HG02678 (cell line): Measurements from ENCODE around the gene FAM156B.
A peak's percentile ranks its signal among the peaks of the same experiment; 100 is the strongest.
"Not testable (repeated sequence)": the region's sequence is repeated elsewhere in the genome, so short reads cannot be mapped to it uniquely, and the experiment has no call there.

Source experiments
- ATAC-seq: cut with Tn5 transposase; IDR thresholded peaks from one replicate; pipeline ENCODE4 v1.9.1; 2021; ENCODE audit warnings: mild to moderate bottlenecking, moderate library complexity; ENCODE audit not compliant: unreplicated experiment

The FAM156B gene

GRCh38 chrX:52896855-52897709 lies at the start of gene FAM156B:
FAM156B (plus strand) TSS chrX:52897330; CDS start chrX:52907226, 9,896 bp downstream.
- ATAC-seq = peak; percentile 91

- ATAC-seq = no peak
Observed at GRCh38 chrX:52852110-52852860, 44.8 kb upstream of the FAM156B start.

- ATAC-seq = not testable (repeated sequence)
Observed at GRCh38 chrX:52856991-52857525, 40.1 kb upstream of the FAM156B start.

GRCh38 chrX:52865343-52865998 lies 31.7 kb upstream of the FAM156B start:
- ATAC-seq = no peak

- no peak for ATAC-seq
Observed at GRCh38 chrX:52867610-52868348, 29.4 kb upstream of the FAM156B start, which contains the start of gene XAGE3. XAGE3 (minus strand) TSS chrX:52868083; CDS start chrX:52867133, 950 bp downstream.

- ATAC-seq = no peak
Observed at GRCh38 chrX:52870046-52870445, 27.1 kb upstream of the FAM156B start.

GRCh38 chrX:52873825-52874224 lies 23.3 kb upstream of the FAM156B start:
- not testable (repeated sequence) for ATAC-seq

GRCh38 chrX:52874661-52875060 lies 22.5 kb upstream of the FAM156B start:
- no peak for ATAC-seq

GRCh38 chrX:52875436-52875835 lies 21.7 kb upstream of the FAM156B start:
- ATAC-seq = not testable (repeated sequence)

- ATAC-seq = not testable (repeated sequence)
Observed at GRCh38 chrX:52876386-52876785, 20.7 kb upstream of the FAM156B start.

GRCh38 chrX:52887459-52887858 lies 9.7 kb upstream of the FAM156B start:
- ATAC-seq = not testable (repeated sequence)

- ATAC-seq = not testable (repeated sequence)
Observed at GRCh38 chrX:52888090-52888489, 9.0 kb upstream of the FAM156B start.

GRCh38 chrX:52896438-52896837 lies 692 bp upstream of the FAM156B start:
- peak; percentile 23 for ATAC-seq

GRCh38 chrX:52905531-52905930 lies 8.4 kb downstream of the FAM156B start:
- not testable (repeated sequence) for ATAC-seq

- ATAC-seq = not testable (repeated sequence)
Observed at GRCh38 chrX:52906072-52906471, 8.9 kb downstream of the FAM156B start.

- not testable (repeated sequence) for ATAC-seq
Observed at GRCh38 chrX:52907137-52907536, 10.0 kb downstream of the FAM156B start.

- ATAC-seq = not testable (repeated sequence)
Observed at GRCh38 chrX:52907900-52908299, 10.8 kb downstream of the FAM156B start.

- not testable (repeated sequence) for ATAC-seq
Observed at GRCh38 chrX:52909313-52909969, 12.3 kb downstream of the FAM156B start.

- ATAC-seq = not testable (repeated sequence)
Observed at GRCh38 chrX:52913681-52914080, 16.6 kb downstream of the FAM156B start.

- not testable (repeated sequence) for ATAC-seq
Observed at GRCh38 chrX:52914704-52915103, 17.6 kb downstream of the FAM156B start.
